IMR-90 (cell line): ENCODE results near the gene CXorf65. TPM values are rescaled to one million over a fixed set of nuclear protein-coding genes. Genes with fewer than 3 reads are reported as not detected.

Experiments used
- ATAC-seq: fragments of 200-7000 bp; cut with Tn5 transposase; 2 replicates; pipeline ENCODE4 v1.9.1; 2020; ENCODE audit warnings: low read depth, mild to moderate bottlenecking, moderate library complexity
- BruUV-seq: library from RNA; stranded (reverse); fragments of 400-500 nt; replicated peaks from 2 replicates; lab custom pipeline; 2021; lab: Mats Ljungman, UMichigan
- CTCF ChIA-PET: fragments of 300-600 bp; formaldehyde crosslinking; extraction: SDS; loops from one replicate; lab custom pipeline; 2021; ENCODE audit warnings: antibody characterized with exemption; lab: Yijun Ruan, JAX
- POLR2A ChIA-PET: fragments of 300-600 bp; sonication (Branson Sonifier 250); formaldehyde crosslinking; loops from one replicate; lab custom pipeline; 2022; ENCODE audit warnings: antibody characterized with exemption; ENCODE audit not compliant: unreplicated experiment; lab: Charles Lee
- DNase-seq: peaks from one replicate; pipeline ENCODE4 v3.0.0; 2013
- H2AFZ ChIP-seq: replicated peaks from 2 replicates; pipeline ENCODE3; 2013; ENCODE audit warnings: low read length, mild to moderate bottlenecking; ENCODE audit not compliant: poor library complexity
- H2AK5ac ChIP-seq: 2 replicates; pipeline ENCODE4 v1.6.1; 2013; ENCODE audit warnings: low read depth, low read length, inconsistent platforms
- H2AK9ac ChIP-seq: replicated peaks from 2 replicates; pipeline ENCODE3; 2013; ENCODE audit warnings: mild to moderate bottlenecking, low read depth, low read length, moderate library complexity; ENCODE audit not compliant: poor library complexity
- H2BK120ac ChIP-seq: 2 replicates; pipeline ENCODE4 v1.6.1; 2013; ENCODE audit warnings: low read depth, low read length, inconsistent platforms
- H2BK15ac ChIP-seq: 3 replicates; pipeline ENCODE4 v1.6.1; 2013; ENCODE audit warnings: low read depth, low read length, inconsistent platforms
- H2BK20ac ChIP-seq: 2 replicates; pipeline ENCODE4 v1.6.1; 2013; ENCODE audit warnings: low read depth, mild to moderate bottlenecking, inconsistent platforms, low read length, moderate library complexity
- H2BK5ac ChIP-seq: 2 replicates; pipeline ENCODE4 v1.6.1; 2013; ENCODE audit warnings: mild to moderate bottlenecking, low read depth, low read length, inconsistent platforms; ENCODE audit not compliant: poor library complexity, severe bottlenecking
- H3K14ac ChIP-seq: replicated peaks from 2 replicates; pipeline ENCODE4 v1.6.1; 2013; ENCODE audit warnings: low read depth, low read length, inconsistent platforms
- H3K18ac ChIP-seq: 2 replicates; pipeline ENCODE4 v1.6.1; 2013; ENCODE audit warnings: low read depth, low read length, control low read depth
- H3K23ac ChIP-seq: 2 replicates; pipeline ENCODE4 v1.6.1; 2013; ENCODE audit warnings: low read depth, low read length, inconsistent platforms
- H3K27ac ChIP-seq: 2 replicates; pipeline ENCODE4 v1.5.1; 2013; ENCODE audit warnings: mild to moderate bottlenecking, control low read depth, low read length; ENCODE audit not compliant: insufficient read depth
- H3K27me3 ChIP-seq: 2 replicates; pipeline ENCODE4 v1.6.1; 2013; ENCODE audit warnings: low read length; ENCODE audit not compliant: control insufficient read depth, insufficient read depth
- H3K36me3 ChIP-seq: 2 replicates; pipeline ENCODE4 v1.6.1; 2013; ENCODE audit warnings: low read length, mixed read lengths; ENCODE audit not compliant: control insufficient read depth, insufficient read depth
- H3K4ac ChIP-seq: 2 replicates; pipeline ENCODE4 v1.6.1; 2013; ENCODE audit warnings: low read depth, low read length, inconsistent platforms
- H3K4me1 ChIP-seq: 2 replicates; pipeline ENCODE4 v1.6.1; 2013; ENCODE audit warnings: low read length, mixed read lengths; ENCODE audit not compliant: control insufficient read depth, insufficient read depth
- H3K4me2 ChIP-seq: 2 replicates; pipeline ENCODE4 v1.6.1; 2013; ENCODE audit warnings: low read depth, mild to moderate bottlenecking, control low read depth, low read length, moderate library complexity
- H3K4me3 ChIP-seq: 2 replicates; pipeline ENCODE4 v1.5.1; 2013; ENCODE audit warnings: low read depth, mild to moderate bottlenecking, control low read depth, low read length, moderate library complexity; ENCODE audit not compliant: insufficient read depth
- H3K56ac ChIP-seq: 2 replicates; pipeline ENCODE4 v1.6.1; 2013; ENCODE audit warnings: low read length, inconsistent platforms; ENCODE audit not compliant: insufficient read depth; ENCODE audit errors: extremely low read depth
- H3K79me1 ChIP-seq, 2 experiments: 2 replicates each; pipeline ENCODE4 v1.6.1; 2013; ENCODE audit warnings: low read length in 2 of 2, inconsistent platforms in 1 of 2, low read depth in 1 of 2
- H3K9ac ChIP-seq: 2 replicates; pipeline ENCODE4 v1.6.1; 2013; ENCODE audit warnings: low read depth, low read length, control low read depth
- H3K9me1 ChIP-seq: 2 replicates; pipeline ENCODE4 v1.6.1; 2013; ENCODE audit warnings: low read length, inconsistent platforms; ENCODE audit not compliant: insufficient read depth
- H3K9me3 ChIP-seq: 2 replicates; pipeline ENCODE4 v1.6.1; 2013; ENCODE audit warnings: low read length; ENCODE audit not compliant: control insufficient read depth, insufficient read depth
- H4K20me1 ChIP-seq: 2 replicates; pipeline ENCODE4 v1.6.1; 2013; ENCODE audit warnings: low read length, inconsistent platforms; ENCODE audit not compliant: insufficient read depth
- H4K5ac ChIP-seq: 2 replicates; pipeline ENCODE4 v1.6.1; 2013; ENCODE audit warnings: mild to moderate bottlenecking, low read depth, low read length, control low read depth
- H4K8ac ChIP-seq, 2 experiments: 2 replicates each; pipeline ENCODE4 v1.6.1; 2013; ENCODE audit warnings: low read depth in 2 of 2, low read length in 2 of 2, control low read depth in 1 of 2, inconsistent platforms in 1 of 2
- H4K91ac ChIP-seq: 2 replicates; pipeline ENCODE4 v1.6.1; 2013; ENCODE audit warnings: low read depth, low read length, inconsistent platforms; ENCODE audit not compliant: insufficient read depth
- BHLHE40 ChIP-seq: fragments of 150-350 bp; IDR thresholded peaks from 2 replicates; pipeline ENCODE4 v1.6.1; 2016; ENCODE audit warnings: mild to moderate bottlenecking, low read depth, low read length
- CEBPB ChIP-seq: IDR thresholded peaks from 2 replicates; pipeline ENCODE4 v1.6.1; 2012; ENCODE audit warnings: low read depth, low read length, improper control_type of control experiment
- CHD1 ChIP-seq: IDR thresholded peaks from 2 replicates; pipeline ENCODE4 v1.6.1; 2012; ENCODE audit warnings: low read depth, low read length, improper control_type of control experiment
- ELK1 ChIP-seq: fragments of 150-350 bp; IDR thresholded peaks from 2 replicates; pipeline ENCODE4 v1.6.1; 2016; ENCODE audit warnings: low read depth, mild to moderate bottlenecking, low read length, moderate library complexity, borderline replicate concordance
- FOS ChIP-seq: fragments of 150-350 bp; IDR thresholded peaks from 2 replicates; pipeline ENCODE4 v1.6.1; 2016; ENCODE audit warnings: low read depth, low read length
- MAFK ChIP-seq: IDR thresholded peaks from 2 replicates; pipeline ENCODE4 v1.6.1; 2012; ENCODE audit warnings: low read depth, low read length, improper control_type of control experiment
- MAZ ChIP-seq: IDR thresholded peaks from 2 replicates; pipeline ENCODE4 v1.6.1; 2012; ENCODE audit warnings: low read depth, mild to moderate bottlenecking, low read length, improper control_type of control experiment, moderate library complexity, borderline replicate concordance
- MXI1 ChIP-seq: IDR thresholded peaks from 2 replicates; pipeline ENCODE4 v1.6.1; 2012; ENCODE audit warnings: low read depth, mild to moderate bottlenecking, low read length, moderate library complexity, borderline replicate concordance
- NFE2L2 ChIP-seq: fragments of 150-350 bp; IDR thresholded peaks from 2 replicates; pipeline ENCODE4 v1.6.1; 2016; ENCODE audit warnings: low read depth, mild to moderate bottlenecking, low read length
- POLR2A ChIP-seq: IDR thresholded peaks from 2 replicates; pipeline ENCODE4 v1.6.1; 2012; ENCODE audit warnings: mild to moderate bottlenecking, low read depth, low read length
- RAD21 ChIP-seq: IDR thresholded peaks from 2 replicates; pipeline ENCODE4 v1.6.1; 2012; ENCODE audit warnings: low read length, improper control_type of control experiment
- RCOR1 ChIP-seq: IDR thresholded peaks from 2 replicates; pipeline ENCODE4 v1.6.1; 2012; ENCODE audit warnings: mild to moderate bottlenecking, low read length, improper control_type of control experiment; ENCODE audit not compliant: insufficient replicate concordance
- RFX5 ChIP-seq: IDR thresholded peaks from 2 replicates; pipeline ENCODE4 v1.8.0; 2012; ENCODE audit warnings: low read depth, mild to moderate bottlenecking, low read length, moderate library complexity
- SMC3 ChIP-seq: fragments of 150-350 bp; IDR thresholded peaks from 2 replicates; pipeline ENCODE4 v1.6.1; 2016; ENCODE audit warnings: low read depth, mild to moderate bottlenecking, antibody characterized with exemption, low read length, moderate library complexity
- USF2 ChIP-seq: fragments of 150-350 bp; IDR thresholded peaks from 2 replicates; pipeline ENCODE4 v1.6.1; 2017; ENCODE audit warnings: mild to moderate bottlenecking, antibody characterized with exemption, low read length, low read depth
- WGBS, 2 experiments: methylation state at CpG; one replicate each; pipeline versions ENCODE4 v1.1.5 to v1.1.7; 2013; ENCODE audit warnings: missing lambda C conversion rate in 2 of 2; ENCODE audit not compliant: insufficient read length in 1 of 2; ENCODE audit errors: extremely low coverage in 2 of 2; 5-methylcytosine and 5-hydroxymethylcytosine counted together
- dilution Hi-C: fragments of 300-500 bp; cut with HindIII; formaldehyde crosslinking; loops from one replicate; pipeline ENCODE4 v1.14.3; 2018; ENCODE audit warnings: low sequenced_read_pairs; ENCODE audit not compliant: unreplicated experiment
- in situ Hi-C: fragments of 300-500 bp; cut with MboI; formaldehyde crosslinking; loops from 3 replicates; pipeline ENCODE4 v1.14.3; 2019; ENCODE audit warnings: low sequenced_read_pairs, inconsistent platforms, mixed read lengths
- intact Hi-C: fragments of 100-400 bp; cut with micrococcal nuclease; formaldehyde crosslinking; loops from 2 replicates; pipeline ENCODE4 v1.10.0; 2022
- polyA plus RNA-seq, 3 experiments: library from polyadenylated mRNA; depleted of rRNA; stranded (reverse); fragments of >200 nt; gene quantifications; 2 replicates each; pipeline ENCODE4 v1.2.3, GENCODE V29; 2012; ENCODE audit warnings: low replicate concordance in 1 of 3
- total RNA-seq: library from RNA; depleted of rRNA; stranded (reverse); fragments of >200 nt; gene quantifications from 2 replicates; pipeline ENCODE4 v1.2.3, GENCODE V29; 2012

CXorf65 gene
- total and polyA plus RNA-seq, 2 of the 4 experiments (the other 2 are of a cell fraction) = not detected

- no peak overlapping the region for H3K14ac ChIP-seq
- peak overlapping the region; percentile 22 for H2AFZ ChIP-seq
- peaks cover 4% of the 10 kb centered on the region; the same call in 1 of the 2 replicates for H3K27me3 ChIP-seq
- H3K4ac ChIP-seq = no peak overlapping the region
- no peak overlapping the region for H4K8ac ChIP-seq
- no peak overlapping the region for H2BK20ac ChIP-seq
- H3K9me3 ChIP-seq = no peaks in the 10 kb centered on the region
- H3K18ac ChIP-seq = no peak overlapping the region
- CTCF ChIA-PET = no interaction called here
- peaks cover 2% of the 10 kb centered on the region; the same call in 1 of the 2 replicates for H3K4me1 ChIP-seq
- no peak overlapping the region for H4K5ac ChIP-seq
- no peak overlapping the region for H2BK5ac ChIP-seq
- POLR2A ChIA-PET = no interaction called here
- H3K56ac ChIP-seq = no peak overlapping the region
- no peaks in the 10 kb centered on the region for H4K20me1 ChIP-seq
- 80% methylated on average over 6 of the region's 28 CpGs; no CpG with 5 or more reads in 1 of the 2 experiments for WGBS, 2 experiments
- dilution Hi-C loops = no loop called here
- H3K9me1 ChIP-seq = peaks cover 3% of the 10 kb centered on the region; the same call in 1 of the 2 replicates
- no peaks in the 10 kb centered on the region for H3K79me1 ChIP-seq
- H2AK9ac ChIP-seq = no peak overlapping the region
- no peak overlapping the region for H2BK120ac ChIP-seq
- DNase-seq = no peak
- H3K23ac ChIP-seq = no peak overlapping the region
- intact Hi-C loops = no loop called here
- ATAC-seq = no peak
- BruUV-seq = no TSS peak
- no peak overlapping the region for H3K27ac ChIP-seq
- H3K9ac ChIP-seq = no peak overlapping the region
- no peak overlapping the region for H4K91ac ChIP-seq
- H3K4me2 ChIP-seq = no peak overlapping the region
- no peaks in the 10 kb centered on the region; the same call in 1 of the 2 replicates for H3K36me3 ChIP-seq
- in situ Hi-C loops = no loop called here
- H2AK5ac ChIP-seq = no peak overlapping the region
- no peak overlapping the region for H2BK15ac ChIP-seq
- no peak overlapping the region for H3K4me3 ChIP-seq
- TF ChIP-seq NFE2L2 (no peak), RFX5 (no peak), CEBPB (no peak), ELK1 (no peak), RAD21 (no peak), MXI1 (no peak), BHLHE40 (no peak), MAZ (no peak), RCOR1 (no peak), CHD1 (no peak), SMC3 (no peak), USF2 (no peak), FOS (no peak), POLR2A (no peak), MAFK (no peak)
Observed at GRCh38 chrX:71147496-71148277, 41.1 kb upstream of the CXorf65 start.
